ENCODE measurements around the gene RAPH1. TPM values are rescaled to one million over a fixed set of nuclear protein-coding genes. Genes with fewer than 3 reads are reported as not detected.

The RAPH1 gene
- polyA plus RNA-seq, 1 donor (not counting 4 experiments of a cell fraction or from before 2014, with no cell fraction given), result 2.9 TPM

- no peak overlapping the region for H2AFZ ChIP-seq (ENCODE audit: control insufficient read depth, low read length)
- H3K9me3 ChIP-seq (ENCODE audit: control insufficient read depth, low read depth, low read length), result no peaks in the 10 kb centered on the region
- H3K27me3 ChIP-seq (ENCODE audit: control insufficient read depth, extremely low read depth, insufficient read depth, low read length), result no peaks in the 10 kb centered on the region
- FAIRE-seq (no peak), DNase-seq (ENCODE audit: low read depth, low spot score) (no peak)
- H3K27ac ChIP-seq (ENCODE audit: control insufficient read depth, insufficient read depth, low read length), result no peak overlapping the region
- H3K4me2 ChIP-seq (ENCODE audit: control insufficient read depth, extremely low read depth, insufficient read depth, low read depth, low read length), result no peak overlapping the region
- no peaks in the 10 kb centered on the region for H3K9me1 ChIP-seq (ENCODE audit: control insufficient read depth, extremely low read depth, insufficient read depth, low read length)
- H4K20me1 ChIP-seq (ENCODE audit: control insufficient read depth, extremely low read depth, insufficient read depth, low read length), result no peaks in the 10 kb centered on the region
- no peak for TF ChIP-seq CTCF (optimal IDR thresholded peaks at IDR 0.05 in 1 of 3, IDR thresholded peaks at IDR 0.05 in 1 of 3, conservative IDR thresholded peaks at IDR 0.05 in 1 of 3; ENCODE audit: extremely low read depth in 1 of 3, insufficient read depth in 2 of 3, low read length in 3 of 3)
- TF ChIP-seq EZH2 (IDR thresholded peaks at IDR 0.05; ENCODE audit: low read length), result no peak
- H3K79me2 ChIP-seq (ENCODE audit: control insufficient read depth, insufficient read depth, low read length), result no peaks in the 10 kb centered on the region
- no peak overlapping the region for H3K9ac ChIP-seq (ENCODE audit: control insufficient read depth, extremely low read depth, insufficient read depth, low read length)
- H3K4me3 ChIP-seq (ENCODE audit: control insufficient read depth in 2 of 3, extremely low read depth in 1 of 3, insufficient read depth in 2 of 3, low read depth in 1 of 3, low read length in 3 of 3), result no peak overlapping the region
- H3K36me3 ChIP-seq (ENCODE audit: control insufficient read depth in 2 of 2, extremely low read depth in 1 of 2, insufficient read depth in 2 of 2, low read length in 2 of 2), result no peaks in the 10 kb centered on the region
- dilution Hi-C loops (cut with MboI; ENCODE audit: extremely low pct_ligation_motif_present, low sequenced_read_pairs), result no loop called here
- H3K4me1 ChIP-seq (ENCODE audit: control insufficient read depth, extremely low read depth, insufficient read depth, low read length), result peaks cover 4% of the 10 kb centered on the region
These were observed 34.7 kb upstream of the RAPH1 start for GRCh38 chr2:203569677-203570316.

- H3K79me2 ChIP-seq (ENCODE audit: control insufficient read depth, insufficient read depth, low read length), result no peaks in the 10 kb centered on the region
- DNase-seq (ENCODE audit: low read depth, low spot score) (no peak), FAIRE-seq (no peak)
- dilution Hi-C loops (cut with MboI; ENCODE audit: extremely low pct_ligation_motif_present, low sequenced_read_pairs), result no loop called here
- H3K27ac ChIP-seq (ENCODE audit: control insufficient read depth, insufficient read depth, low read length), result no peak overlapping the region
- H4K20me1 ChIP-seq (ENCODE audit: control insufficient read depth, extremely low read depth, insufficient read depth, low read length), result no peaks in the 10 kb centered on the region
- no peaks in the 10 kb centered on the region for H3K9me3 ChIP-seq (ENCODE audit: control insufficient read depth, low read depth, low read length)
- H2AFZ ChIP-seq (ENCODE audit: control insufficient read depth, low read length), result no peak overlapping the region
- no peaks in the 10 kb centered on the region for H3K9me1 ChIP-seq (ENCODE audit: control insufficient read depth, extremely low read depth, insufficient read depth, low read length)
- no peak overlapping the region for H3K4me3 ChIP-seq (ENCODE audit: control insufficient read depth in 2 of 3, extremely low read depth in 1 of 3, insufficient read depth in 2 of 3, low read depth in 1 of 3, low read length in 3 of 3)
- no peaks in the 10 kb centered on the region for H3K4me1 ChIP-seq (ENCODE audit: control insufficient read depth, extremely low read depth, insufficient read depth, low read length)
- no peaks in the 10 kb centered on the region for H3K36me3 ChIP-seq (ENCODE audit: control insufficient read depth in 2 of 2, extremely low read depth in 1 of 2, insufficient read depth in 2 of 2, low read length in 2 of 2)
- TF ChIP-seq EZH2 (IDR thresholded peaks at IDR 0.05; ENCODE audit: low read length) (no peak), CTCF (optimal IDR thresholded peaks at IDR 0.05 in 1 of 3, IDR thresholded peaks at IDR 0.05 in 1 of 3, conservative IDR thresholded peaks at IDR 0.05 in 1 of 3; ENCODE audit: extremely low read depth in 1 of 3, insufficient read depth in 2 of 3, low read length in 3 of 3) (no peak)
- no peak overlapping the region for H3K9ac ChIP-seq (ENCODE audit: control insufficient read depth, extremely low read depth, insufficient read depth, low read length)
- no peaks in the 10 kb centered on the region for H3K27me3 ChIP-seq (ENCODE audit: control insufficient read depth, extremely low read depth, insufficient read depth, low read length)
- H3K4me2 ChIP-seq (ENCODE audit: control insufficient read depth, extremely low read depth, insufficient read depth, low read depth, low read length), result no peak overlapping the region
These were observed 32.6 kb upstream of the RAPH1 start for GRCh38 chr2:203567691-203568090.
